Measurements from ENCODE around the gene SLC39A7.
A peak's percentile ranks its signal among the peaks of the same experiment; 100 is the strongest.

SLC39A7 gene

GRCh38 chr6:33190504-33191107 lies 10.1 kb upstream of the SLC39A7 start:
- Histone ChIP-seq H3K4me3 (ENCODE audit: insufficient read depth, low read depth, low read length) (no peak overlapping the region), H3K9me3 (ENCODE audit: control insufficient read depth, low read length) (no peaks in the 10 kb centered on the region), H3K36me3 (ENCODE audit: control insufficient read depth, insufficient read depth, low read length) (peaks cover 4% of the 10 kb centered on the region), H3K27me3 (ENCODE audit: control insufficient read depth, insufficient read depth, low read length, poor library complexity, severe bottlenecking) (peaks cover 37% of the 10 kb centered on the region), H3K4me1 (ENCODE audit: control insufficient read depth, insufficient read depth, low read length) (peaks cover 12% of the 10 kb centered on the region), H3K27ac (ENCODE audit: insufficient read depth, low read depth, low read length, poor library complexity, severe bottlenecking) (no peak overlapping the region)
- WGBS, 2 experiments, result 84 to 89% methylated on average over 11 of the region's 11 CpGs

GRCh38 chr6:33191383-33192104 lies 9.1 kb upstream of the SLC39A7 start:
- Histone ChIP-seq H3K9me3 (ENCODE audit: control insufficient read depth, low read length) (no peaks in the 10 kb centered on the region), H3K27ac (ENCODE audit: insufficient read depth, low read depth, low read length, poor library complexity, severe bottlenecking) (no peak overlapping the region), H3K36me3 (ENCODE audit: control insufficient read depth, insufficient read depth, low read length) (peaks cover 8% of the 10 kb centered on the region), H3K4me1 (ENCODE audit: control insufficient read depth, insufficient read depth, low read length) (peaks cover 12% of the 10 kb centered on the region), H3K4me3 (ENCODE audit: insufficient read depth, low read depth, low read length) (peak overlapping the region; percentile 11), H3K27me3 (ENCODE audit: control insufficient read depth, insufficient read depth, low read length, poor library complexity, severe bottlenecking) (peaks cover 32% of the 10 kb centered on the region)
- WGBS, 2 experiments, result 64 to 68% methylated on average over 8 of the region's 8 CpGs

GRCh38 chr6:33192105-33192646 lies 8.5 kb upstream of the SLC39A7 start, which contains the start of gene COL11A2:
Gene COL11A2, minus strand, starts transcription at chr6:33192467. Its CDS starts 227 bp downstream, at chr6:33192240.
- Histone ChIP-seq H3K4me3 (ENCODE audit: insufficient read depth, low read depth, low read length) (peak within 1 kb of the TSS; percentile 22), H3K27me3 (ENCODE audit: control insufficient read depth, insufficient read depth, low read length, poor library complexity, severe bottlenecking) (peaks cover 28% of the 10 kb centered on the region), H3K27ac (ENCODE audit: insufficient read depth, low read depth, low read length, poor library complexity, severe bottlenecking) (no peak within 1 kb of the TSS), H3K9me3 (ENCODE audit: control insufficient read depth, low read length) (no peaks in the 10 kb centered on the region), H3K4me1 (ENCODE audit: control insufficient read depth, insufficient read depth, low read length) (peaks cover 12% of the 10 kb centered on the region), H3K36me3 (ENCODE audit: control insufficient read depth, insufficient read depth, low read length) (peaks cover 8% of the 10 kb centered on the region)
- WGBS, 2 experiments, result 10% methylated on average over 29 to 33 of the region's 35 CpGs

- peaks cover 12% of the 10 kb centered on the region for H3K4me1 ChIP-seq (ENCODE audit: control insufficient read depth, insufficient read depth, low read length)
- no peaks in the 10 kb centered on the region for H3K9me3 ChIP-seq (ENCODE audit: control insufficient read depth, low read length)
- H3K27me3 ChIP-seq (ENCODE audit: control insufficient read depth, insufficient read depth, low read length, poor library complexity, severe bottlenecking), result peaks cover 28% of the 10 kb centered on the region
- WGBS, 2 experiments, result 5% methylated on average over 62 to 71 of the region's 72 CpGs
- H3K36me3 ChIP-seq (ENCODE audit: control insufficient read depth, insufficient read depth, low read length), result peaks cover 8% of the 10 kb centered on the region
- H3K4me3 ChIP-seq (ENCODE audit: insufficient read depth, low read depth, low read length), result peak overlapping the region; percentile 22
- H3K27ac ChIP-seq (ENCODE audit: insufficient read depth, low read depth, low read length, poor library complexity, severe bottlenecking), result no peak overlapping the region
Observed at GRCh38 chr6:33192671-33193602, 7.7 kb upstream of the SLC39A7 start.

GRCh38 chr6:33193619-33194018 lies 7.0 kb upstream of the SLC39A7 start:
- Histone ChIP-seq H3K36me3 (ENCODE audit: control insufficient read depth, insufficient read depth, low read length) (peaks cover 8% of the 10 kb centered on the region), H3K27ac (ENCODE audit: insufficient read depth, low read depth, low read length, poor library complexity, severe bottlenecking) (no peak overlapping the region), H3K4me1 (ENCODE audit: control insufficient read depth, insufficient read depth, low read length) (peaks cover 12% of the 10 kb centered on the region), H3K27me3 (ENCODE audit: control insufficient read depth, insufficient read depth, low read length, poor library complexity, severe bottlenecking) (peaks cover 28% of the 10 kb centered on the region), H3K4me3 (ENCODE audit: insufficient read depth, low read depth, low read length) (no peak overlapping the region), H3K9me3 (ENCODE audit: control insufficient read depth, low read length) (no peaks in the 10 kb centered on the region)
- WGBS, 2 experiments, result 62 to 75% methylated on average over 6 of the region's 6 CpGs

- no peaks in the 10 kb centered on the region for H3K9me3 ChIP-seq (ENCODE audit: control insufficient read depth, low read length)
- H3K36me3 ChIP-seq (ENCODE audit: control insufficient read depth, insufficient read depth, low read length), result peaks cover 8% of the 10 kb centered on the region
- WGBS, 2 experiments, result 92% methylated on average over 7 to 8 of the region's 8 CpGs
- H3K4me3 ChIP-seq (ENCODE audit: insufficient read depth, low read depth, low read length), result no peak overlapping the region
- H3K27ac ChIP-seq (ENCODE audit: insufficient read depth, low read depth, low read length, poor library complexity, severe bottlenecking), result no peak overlapping the region
- H3K4me1 ChIP-seq (ENCODE audit: control insufficient read depth, insufficient read depth, low read length), result peaks cover 12% of the 10 kb centered on the region
- H3K27me3 ChIP-seq (ENCODE audit: control insufficient read depth, insufficient read depth, low read length, poor library complexity, severe bottlenecking), result peaks cover 28% of the 10 kb centered on the region
Observed at GRCh38 chr6:33194431-33194979, 6.2 kb upstream of the SLC39A7 start.

GRCh38 chr6:33195304-33196165 lies 5.1 kb upstream of the SLC39A7 start:
- Histone ChIP-seq H3K4me3 (ENCODE audit: insufficient read depth, low read depth, low read length) (no peak overlapping the region), H3K27ac (ENCODE audit: insufficient read depth, low read depth, low read length, poor library complexity, severe bottlenecking) (no peak overlapping the region), H3K9me3 (ENCODE audit: control insufficient read depth, low read length) (no peaks in the 10 kb centered on the region), H3K4me1 (ENCODE audit: control insufficient read depth, insufficient read depth, low read length) (peaks cover 12% of the 10 kb centered on the region), H3K27me3 (ENCODE audit: control insufficient read depth, insufficient read depth, low read length, poor library complexity, severe bottlenecking) (peaks cover 25% of the 10 kb centered on the region), H3K36me3 (ENCODE audit: control insufficient read depth, insufficient read depth, low read length) (peaks cover 8% of the 10 kb centered on the region)
- 86 to 91% methylated on average over 14 to 15 of the region's 15 CpGs for WGBS, 2 experiments

- peaks cover 7% of the 10 kb centered on the region for H3K27me3 ChIP-seq (ENCODE audit: control insufficient read depth, insufficient read depth, low read length, poor library complexity, severe bottlenecking)
- H3K9me3 ChIP-seq (ENCODE audit: control insufficient read depth, low read length), result no peaks in the 10 kb centered on the region
- no peak overlapping the region for H3K4me3 ChIP-seq (ENCODE audit: insufficient read depth, low read depth, low read length)
- peaks cover 7% of the 10 kb centered on the region for H3K4me1 ChIP-seq (ENCODE audit: control insufficient read depth, insufficient read depth, low read length)
- WGBS, 2 experiments, result 55 to 57% methylated on average over 12 of the region's 12 CpGs
- H3K36me3 ChIP-seq (ENCODE audit: control insufficient read depth, insufficient read depth, low read length), result peaks cover 14% of the 10 kb centered on the region
- no peak overlapping the region for H3K27ac ChIP-seq (ENCODE audit: insufficient read depth, low read depth, low read length, poor library complexity, severe bottlenecking)
Observed at GRCh38 chr6:33197431-33198048, 3.1 kb upstream of the SLC39A7 start.
